Measurements from ENCODE around the gene PCDHGA7. TPM values are rescaled to one million over a fixed set of nuclear protein-coding genes. Genes with fewer than 3 reads are reported as not detected.

Gene PCDHGA7
- total and polyA plus RNA-seq, 4 experiments from 2014 or later = 0.26 to 0.44 TPM; not detected in 2

DNA sequence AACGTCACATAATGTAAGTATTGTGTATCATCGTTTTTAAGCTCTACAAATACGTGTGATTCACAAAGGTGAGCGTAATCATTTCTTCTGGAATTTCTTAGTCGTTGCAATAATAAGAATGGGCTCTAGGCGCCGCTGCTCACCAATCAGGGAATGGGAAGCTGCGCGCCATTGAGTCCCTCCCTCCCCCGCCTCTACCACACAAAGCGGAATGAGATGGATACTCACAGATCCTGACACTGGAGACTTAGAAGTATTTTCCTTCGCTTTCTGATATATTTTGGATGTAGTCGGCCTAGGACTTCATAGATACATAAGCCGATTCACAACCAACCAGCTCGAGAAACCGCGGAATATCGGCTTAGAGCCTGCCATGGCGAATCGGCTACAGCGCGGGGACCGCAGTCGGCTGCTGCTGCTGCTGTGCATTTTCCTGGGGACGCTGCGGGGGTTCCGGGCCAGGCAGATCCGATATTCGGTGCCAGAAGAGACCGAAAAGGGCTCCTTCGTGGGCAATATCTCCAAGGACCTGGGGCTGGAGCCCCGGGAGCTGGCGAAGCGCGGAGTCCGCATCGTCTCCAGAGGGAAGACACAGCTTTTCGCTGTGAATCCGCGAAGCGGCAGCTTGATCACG, 38.4 kb downstream of the PCDHGA7 start, which contains the start of gene PCDHGA11:
Gene PCDHGA11, plus strand, starts transcription at position 197 of the 634 bp plus-strand sequence. Its CDS starts 177 bp downstream, at position 374.
- ChIA-PET CTCF (ENCODE audit: partially characterized antibody) (interaction anchor here (0.7 to 2.3 kb wide), 8 partner anchors 8 to 137 kb away, joined by 3 to 18 read pairs (median 6); partner anchors contain the start of genes PCDHGA10, PCDHGA12 and TAF7), POLR2A (ENCODE audit: partially characterized antibody) (interaction anchor here (1.3 kb wide), 1 partner anchor 143 kb away, joined by 4 read pairs; no protein-coding TSS in a partner anchor)
- DNase-seq = peak in 1 of 5 donors; percentile 31
- peaks cover 8% of the 10 kb centered on the region for H3K4me1 ChIP-seq (ENCODE audit: insufficient read depth, low read length)
- no peak within 1 kb of the TSS for H3K27ac ChIP-seq (ENCODE audit: low read depth, low read length)
- peaks cover 0 to 11% (median 3%) of the 10 kb centered on the region in 4 donors for H3K4me1 Mint-ChIP-seq
- H3K27me3 Mint-ChIP-seq = peaks cover 52 to 63% of the 10 kb centered on the region in 2 donors
- H3K9me3 ChIP-seq (ENCODE audit: control insufficient read depth in 1 of 2, low read length in 2 of 2) = peaks cover 0 to 4% of the 10 kb centered on the region in 2 donors
- no peaks in the 10 kb centered on the region for H3K36me3 ChIP-seq (ENCODE audit: insufficient read depth, low read length)
- intact Hi-C loops (cut with micrococcal nuclease) = no loop called here
- H3K4me3 ChIP-seq (ENCODE audit: low read length in 2 of 2) = peak within 1 kb of the TSS; percentile 33 to 42
- H3K9me3 Mint-ChIP-seq = peaks cover 4 to 70% (median 56%) of the 10 kb centered on the region in 8 donors
- peak within 1 kb of the TSS in 5 of 7 donors; percentile 10 to 93 (median 84) for H3K27ac Mint-ChIP-seq
- peaks cover 19 to 25% of the 10 kb centered on the region in 2 donors for H3K36me3 Mint-ChIP-seq
- peak within 1 kb of the TSS; percentile 77 to 83 (median 80) for H3K4me3 Mint-ChIP-seq
- peaks cover 41% of the 10 kb centered on the region for H3K27me3 ChIP-seq (ENCODE audit: insufficient read depth, low read length)

GRCh38 chr5:141421489-141421855, 38.9 kb downstream of the PCDHGA7 start:
- H3K36me3 Mint-ChIP-seq = peaks cover 19 to 25% of the 10 kb centered on the region in 2 donors
- ChIA-PET POLR2A (ENCODE audit: partially characterized antibody) (interaction anchor here (1.3 kb wide), 1 partner anchor 143 kb away, joined by 4 read pairs; no protein-coding TSS in a partner anchor), CTCF (ENCODE audit: partially characterized antibody) (interaction anchor here (0.7 to 2.3 kb wide), 8 partner anchors 9 to 136 kb away, joined by 3 to 18 read pairs (median 6); partner anchors contain the start of genes PCDHGA10, PCDHGA12 and TAF7)
- peaks cover 0 to 11% (median 3%) of the 10 kb centered on the region in 4 donors for H3K4me1 Mint-ChIP-seq
- peaks cover 4 to 70% (median 56%) of the 10 kb centered on the region in 8 donors for H3K9me3 Mint-ChIP-seq
- Histone ChIP-seq H3K4me1 (ENCODE audit: insufficient read depth, low read length) (peaks cover 8% of the 10 kb centered on the region), H3K27ac (ENCODE audit: low read depth, low read length) (no peak overlapping the region), H3K4me3 (ENCODE audit: low read length in 2 of 2) (peak overlapping the region in 1 of 2 donors; percentile 33), H3K27me3 (ENCODE audit: insufficient read depth, low read length) (peaks cover 36% of the 10 kb centered on the region), H3K9me3 (ENCODE audit: control insufficient read depth in 1 of 2, low read length in 2 of 2) (peaks cover 0 to 4% of the 10 kb centered on the region in 2 donors), H3K36me3 (ENCODE audit: insufficient read depth, low read length) (no peaks in the 10 kb centered on the region)
- DNase-seq = no peak
- peak overlapping the region in 4 of 7 donors; percentile 37 to 84 (median 78) for H3K27ac Mint-ChIP-seq
- peaks cover 53 to 63% of the 10 kb centered on the region in 2 donors for H3K27me3 Mint-ChIP-seq
- H3K4me3 Mint-ChIP-seq = peak overlapping the region in 7 of 8 donors; percentile 46 to 83 (median 79)
- intact Hi-C loops (cut with micrococcal nuclease) = no loop called here

DNA sequence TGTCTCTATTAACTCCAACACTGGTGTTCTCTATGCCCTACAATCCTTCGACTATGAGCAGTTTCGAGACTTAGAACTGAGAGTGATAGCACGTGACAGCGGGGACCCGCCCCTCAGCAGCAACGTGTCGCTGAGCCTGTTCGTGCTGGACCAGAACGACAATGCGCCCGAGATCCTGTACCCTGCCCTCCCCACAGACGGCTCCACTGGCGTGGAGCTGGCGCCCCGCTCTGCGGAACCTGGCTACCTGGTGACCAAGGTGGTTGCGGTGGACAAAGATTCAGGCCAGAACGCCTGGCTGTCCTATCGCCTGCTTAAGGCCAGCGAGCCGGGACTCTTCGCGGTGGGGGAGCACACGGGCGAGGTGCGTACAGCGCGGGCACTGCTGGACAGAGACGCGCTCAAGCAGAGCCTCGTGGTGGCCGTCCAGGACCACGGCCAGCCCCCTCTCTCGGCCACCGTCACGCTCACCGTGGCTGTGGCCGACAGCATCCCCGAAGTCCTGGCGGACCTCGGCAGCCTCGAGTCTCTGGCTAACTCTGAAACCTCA, 40.3 kb downstream of the PCDHGA7 start:
- DNase-seq = no peak
- ChIA-PET POLR2A (ENCODE audit: partially characterized antibody) (no interaction called here), CTCF (ENCODE audit: partially characterized antibody) (no interaction called here)
- H3K36me3 Mint-ChIP-seq = peaks cover 23 to 26% of the 10 kb centered on the region in 2 donors
- intact Hi-C loops (cut with micrococcal nuclease) = no loop called here
- H3K9me3 Mint-ChIP-seq = peaks cover 4 to 77% (median 60%) of the 10 kb centered on the region in 8 donors
- Histone ChIP-seq H3K27me3 (ENCODE audit: insufficient read depth, low read length) (peaks cover 36% of the 10 kb centered on the region), H3K4me1 (ENCODE audit: insufficient read depth, low read length) (peaks cover 8% of the 10 kb centered on the region), H3K4me3 (ENCODE audit: low read length in 2 of 2) (no peak overlapping the region), H3K27ac (ENCODE audit: low read depth, low read length) (no peak overlapping the region), H3K9me3 (ENCODE audit: control insufficient read depth in 1 of 2, low read length in 2 of 2) (peaks cover 0 to 4% of the 10 kb centered on the region in 2 donors), H3K36me3 (ENCODE audit: insufficient read depth, low read length) (no peaks in the 10 kb centered on the region)
- peak overlapping the region in 1 of 7 donors; percentile 84 for H3K27ac Mint-ChIP-seq
- peak overlapping the region in 3 of 8 donors; percentile 13 to 78 (median 37) for H3K4me3 Mint-ChIP-seq
- H3K4me1 Mint-ChIP-seq = peaks cover 0 to 11% (median 2%) of the 10 kb centered on the region in 4 donors
- H3K27me3 Mint-ChIP-seq = peaks cover 57 to 64% of the 10 kb centered on the region in 2 donors

DNA sequence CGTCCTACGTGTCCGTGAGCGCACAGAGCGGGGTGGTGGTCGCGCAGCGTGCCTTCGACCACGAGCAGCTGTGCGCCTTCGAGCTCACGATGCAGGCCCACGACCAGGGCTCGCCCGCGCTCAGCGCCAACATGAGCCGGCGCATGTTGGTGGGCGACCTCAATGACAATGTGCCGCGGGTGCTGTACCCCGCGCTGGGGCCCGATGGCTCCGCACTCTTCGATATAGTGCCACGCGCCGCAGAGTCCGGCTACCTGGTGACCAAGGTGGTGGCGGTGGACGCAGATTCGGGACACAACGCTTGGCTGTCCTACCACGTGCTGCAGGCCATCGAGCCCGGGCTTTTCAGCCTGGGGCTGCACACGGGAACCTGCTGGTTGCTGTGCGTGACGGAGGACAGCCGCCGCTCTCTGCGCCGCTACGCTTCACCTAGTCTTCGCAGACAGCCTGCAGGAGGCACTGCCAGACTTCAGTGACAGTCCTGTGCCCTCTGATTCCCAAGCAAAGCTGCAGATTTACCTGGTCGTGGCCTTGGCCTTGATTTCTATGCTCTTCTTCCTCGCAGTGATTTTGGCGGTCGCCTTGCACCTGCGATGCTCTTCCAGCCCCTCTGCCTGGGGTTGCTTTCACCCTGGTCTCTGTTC, 45.4 kb downstream of the PCDHGA7 start:
- H3K9me3 ChIP-seq (ENCODE audit: control insufficient read depth in 1 of 2, low read length in 2 of 2) = peaks cover 0 to 5% of the 10 kb centered on the region in 2 donors
- H3K4me1 ChIP-seq (ENCODE audit: insufficient read depth, low read length) = no peaks in the 10 kb centered on the region
- H3K9me3 Mint-ChIP-seq = peaks cover 0 to 73% (median 50%) of the 10 kb centered on the region in 8 donors
- peaks cover 10% of the 10 kb centered on the region for H3K27me3 ChIP-seq (ENCODE audit: insufficient read depth, low read length)
- H3K4me3 Mint-ChIP-seq = no peak overlapping the region
- CTCF ChIA-PET (ENCODE audit: partially characterized antibody) = no interaction called here
- peaks cover 45 to 51% of the 10 kb centered on the region in 2 donors for H3K27me3 Mint-ChIP-seq
- no peak for DNase-seq
- H3K4me3 ChIP-seq (ENCODE audit: low read length in 2 of 2) = no peak overlapping the region
- H3K27ac Mint-ChIP-seq = peak overlapping the region in 1 of 7 donors; percentile 78
- H3K27ac ChIP-seq (ENCODE audit: low read depth, low read length) = no peak overlapping the region
- H3K4me1 Mint-ChIP-seq = peaks cover 5 to 17% (median 6%) of the 10 kb centered on the region in 4 donors
- H3K36me3 Mint-ChIP-seq = peaks cover 13 to 22% of the 10 kb centered on the region in 2 donors
- no peaks in the 10 kb centered on the region for H3K36me3 ChIP-seq (ENCODE audit: insufficient read depth, low read length)
- intact Hi-C loops (cut with micrococcal nuclease) = no loop called here
- POLR2A ChIA-PET (ENCODE audit: partially characterized antibody) = no interaction called here

DNA sequence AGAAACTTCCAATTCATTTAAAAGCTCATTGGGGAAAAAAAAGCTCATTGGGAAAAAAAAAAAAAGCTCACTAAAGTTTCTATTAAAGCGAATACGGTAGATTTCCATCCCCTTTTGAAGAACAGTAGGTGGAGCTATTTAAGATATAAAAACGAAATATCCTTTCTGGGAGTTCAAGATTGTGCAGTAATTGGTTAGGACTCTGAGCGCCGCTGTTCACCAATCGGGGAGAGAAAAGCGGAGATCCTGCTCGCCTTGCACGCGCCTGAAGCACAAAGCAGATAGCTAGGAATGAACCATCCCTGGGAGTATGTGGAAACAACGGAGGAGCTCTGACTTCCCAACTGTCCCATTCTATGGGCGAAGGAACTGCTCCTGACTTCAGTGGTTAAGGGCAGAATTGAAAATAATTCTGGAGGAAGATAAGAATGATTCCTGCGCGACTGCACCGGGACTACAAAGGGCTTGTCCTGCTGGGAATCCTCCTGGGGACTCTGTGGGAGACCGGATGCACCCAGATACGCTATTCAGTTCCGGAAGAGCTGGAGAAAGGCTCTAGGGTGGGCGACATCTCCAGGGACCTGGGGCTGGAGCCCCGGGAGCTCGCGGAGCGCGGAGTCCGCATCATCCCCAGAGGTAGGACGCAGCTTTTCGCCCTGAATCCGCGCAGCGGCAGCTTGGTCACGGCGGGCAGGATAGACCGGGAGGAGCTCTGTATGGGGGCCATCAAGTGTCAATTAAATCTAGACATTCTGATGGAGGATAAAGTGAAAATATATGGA, 48.0 kb downstream of the PCDHGA7 start, which contains the start of gene PCDHGA12:
Gene PCDHGA12, plus strand, starts transcription at position 176 of the 782 bp plus-strand sequence. Its CDS starts 253 bp downstream, at position 429.
- ChIA-PET POLR2A (ENCODE audit: partially characterized antibody) (no interaction called here), CTCF (ENCODE audit: partially characterized antibody) (interaction anchor here (1.0 to 2.6 kb wide), 9 partner anchors 9 to 133 kb away, joined by 3 to 18 read pairs (median 4); partner anchors contain the start of genes PCDHGA10, PCDHGA11 and PCDHGB7)
- Histone ChIP-seq H3K4me3 (ENCODE audit: low read length in 2 of 2) (no peak within 1 kb of the TSS), H3K27me3 (ENCODE audit: insufficient read depth, low read length) (peaks cover 14% of the 10 kb centered on the region), H3K36me3 (ENCODE audit: insufficient read depth, low read length) (no peaks in the 10 kb centered on the region), H3K9me3 (ENCODE audit: control insufficient read depth in 1 of 2, low read length in 2 of 2) (peaks cover 0 to 5% of the 10 kb centered on the region in 2 donors), H3K27ac (ENCODE audit: low read depth, low read length) (no peak within 1 kb of the TSS), H3K4me1 (ENCODE audit: insufficient read depth, low read length) (no peaks in the 10 kb centered on the region)
- Mint-ChIP-seq H3K36me3 (peaks cover 14 to 22% of the 10 kb centered on the region in 2 donors), H3K27me3 (peaks cover 43 to 50% of the 10 kb centered on the region in 2 donors), H3K4me1 (peaks cover 5 to 17% (median 6%) of the 10 kb centered on the region in 4 donors), H3K4me3 (peak within 1 kb of the TSS; percentile 40 to 86 (median 58)), H3K9me3 (peaks cover 0 to 75% (median 53%) of the 10 kb centered on the region in 8 donors), H3K27ac (peak within 1 kb of the TSS in 5 of 7 donors; percentile 41 to 81 (median 45))
- no peak for DNase-seq
- intact Hi-C loops (cut with micrococcal nuclease) = no loop called here

GRCh38 chr5:141431286-141431685, 48.7 kb downstream of the PCDHGA7 start:
- Histone ChIP-seq H3K4me3 (ENCODE audit: low read length in 2 of 2) (no peak overlapping the region), H3K4me1 (ENCODE audit: insufficient read depth, low read length) (no peaks in the 10 kb centered on the region), H3K27ac (ENCODE audit: low read depth, low read length) (no peak overlapping the region), H3K27me3 (ENCODE audit: insufficient read depth, low read length) (peaks cover 14% of the 10 kb centered on the region), H3K9me3 (ENCODE audit: control insufficient read depth in 1 of 2, low read length in 2 of 2) (peaks cover 0 to 5% of the 10 kb centered on the region in 2 donors), H3K36me3 (ENCODE audit: insufficient read depth, low read length) (no peaks in the 10 kb centered on the region)
- CTCF ChIA-PET (ENCODE audit: partially characterized antibody) = interaction anchor here (1.1 to 2.6 kb wide), 5 partner anchors 10 to 93 kb away, joined by 3 to 18 read pairs (median 9); partner anchors contain the start of genes PCDHGA10, PCDHGA11 and PCDHGB7
- POLR2A ChIA-PET (ENCODE audit: partially characterized antibody) = no interaction called here
- Mint-ChIP-seq H3K4me1 (peaks cover 5 to 17% (median 6%) of the 10 kb centered on the region in 4 donors), H3K9me3 (peaks cover 0 to 69% (median 51%) of the 10 kb centered on the region in 8 donors), H3K36me3 (peaks cover 14 to 22% of the 10 kb centered on the region in 2 donors), H3K27me3 (peaks cover 39 to 46% of the 10 kb centered on the region in 2 donors), H3K4me3 (peak overlapping the region in 5 of 8 donors; percentile 33 to 67 (median 57)), H3K27ac (peak overlapping the region in 1 of 7 donors; percentile 41)
- no peak for DNase-seq
- intact Hi-C loops (cut with micrococcal nuclease) = no loop called here

All from CD4-positive, alpha-beta memory T cell (primary cell).